Measurements from ENCODE around the gene DCHS2.

The DCHS2 gene

GRCh38 chr4:154390324-154390723 is 101.3 kb downstream of the DCHS2 start:
- no peak for DNase-seq (ENCODE audit: low read depth)

GRCh38 chr4:154389148-154389547 is 102.5 kb downstream of the DCHS2 start:
- no peak for DNase-seq (ENCODE audit: low read depth)

GRCh38 chr4:154384012-154384411 is 107.6 kb downstream of the DCHS2 start:
- no peak for DNase-seq (ENCODE audit: low read depth)

GRCh38 chr4:154376486-154376885 is 115.1 kb downstream of the DCHS2 start:
- no peak for DNase-seq (ENCODE audit: low read depth)

DNA sequence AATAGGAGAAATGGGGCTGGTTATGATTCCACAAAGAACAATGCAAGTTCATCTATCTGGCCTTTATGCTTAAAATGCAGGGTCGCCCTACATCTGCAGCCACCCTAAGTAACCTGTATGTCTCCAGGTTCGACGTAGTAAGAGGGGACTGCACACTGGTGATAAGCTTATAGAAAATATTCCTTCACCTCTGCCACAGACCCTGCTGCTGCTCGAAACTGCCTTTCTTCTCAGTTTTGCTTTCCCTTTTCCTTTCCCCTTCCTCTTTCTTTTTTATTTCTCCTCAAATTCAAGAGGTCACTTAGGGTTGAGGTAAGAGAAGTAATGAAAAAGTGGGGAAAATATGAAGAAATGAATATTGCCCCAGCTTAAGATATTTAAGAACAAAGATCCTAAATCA is 123.5 kb downstream of the DCHS2 start:
- no peak for DNase-seq (ENCODE audit: low read depth)

DNA sequence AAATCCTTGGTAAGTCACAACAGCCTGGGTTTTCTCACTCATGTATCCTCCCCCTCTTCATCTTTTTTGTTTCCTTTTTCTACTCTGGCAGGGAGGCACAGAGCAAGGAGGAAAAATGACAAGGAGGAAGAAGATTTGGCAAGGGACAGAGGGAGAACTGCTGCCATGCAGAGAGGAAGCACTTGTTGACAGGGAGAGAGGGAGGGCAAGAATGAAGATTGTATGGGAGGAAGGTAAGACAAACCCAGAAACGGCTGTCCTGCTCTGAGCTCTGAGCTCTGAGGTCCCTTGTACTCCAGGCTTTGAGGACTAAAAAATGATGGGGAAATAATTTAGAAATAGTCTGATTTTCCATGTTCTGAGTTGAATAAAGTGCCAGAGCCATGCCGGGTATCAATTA is 123.9 kb downstream of the DCHS2 start:
- DNase-seq (ENCODE audit: low read depth), result no peak

DNA sequence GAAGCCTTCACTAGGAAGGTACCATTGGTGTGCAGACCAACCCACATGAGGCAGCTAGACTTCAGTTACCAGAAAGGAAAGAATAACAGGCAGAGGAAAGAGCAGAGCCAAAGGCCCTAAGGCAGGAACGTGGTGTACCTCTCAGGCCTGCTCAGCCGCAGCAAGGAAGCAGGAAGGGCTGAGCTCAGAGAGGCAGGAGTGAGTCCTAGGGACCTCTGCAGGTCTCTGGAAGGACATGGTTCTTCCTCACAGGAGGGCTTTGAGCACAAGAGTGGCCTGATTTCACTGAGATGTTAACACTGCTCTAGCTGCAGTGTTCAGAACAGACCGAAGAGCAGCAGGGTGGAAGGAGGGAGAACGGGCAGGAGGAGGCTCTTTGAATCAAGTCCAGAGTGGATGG is 124.6 kb downstream of the DCHS2 start:
- no peak for DNase-seq (ENCODE audit: low read depth)

GRCh38 chr4:154364066-154364845 is 127.3 kb downstream of the DCHS2 start:
- no peak for DNase-seq (ENCODE audit: low read depth)

GRCh38 chr4:154361450-154361849 is 130.1 kb downstream of the DCHS2 start:
- no peak for DNase-seq (ENCODE audit: low read depth)

DNA sequence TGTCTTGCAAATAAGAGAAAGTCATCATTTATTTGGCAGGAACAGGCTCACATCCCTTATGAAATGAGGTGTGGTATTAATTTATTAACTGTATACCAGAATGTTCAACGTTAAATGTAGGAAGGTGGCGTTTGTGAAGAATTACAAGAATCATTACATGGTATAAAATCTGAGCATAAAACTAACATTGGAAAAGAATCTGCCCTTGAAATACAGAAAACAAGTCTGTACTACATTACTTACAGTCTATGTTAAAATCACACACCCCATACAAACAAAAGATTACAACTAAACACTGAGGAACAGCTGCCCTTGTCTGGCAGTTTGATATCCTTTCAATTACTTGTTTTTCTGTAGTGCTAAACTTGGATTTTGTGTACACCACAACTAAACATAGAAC is 131.1 kb downstream of the DCHS2 start:
- no peak for DNase-seq (ENCODE audit: low read depth)

GRCh38 chr4:154354883-154355282 is 136.7 kb downstream of the DCHS2 start:
- DNase-seq (ENCODE audit: low read depth), result no peak

GRCh38 chr4:154349829-154350228 is 141.8 kb downstream of the DCHS2 start:
- DNase-seq (ENCODE audit: low read depth), result no peak

GRCh38 chr4:154348657-154349056 is 142.9 kb downstream of the DCHS2 start:
- DNase-seq (ENCODE audit: low read depth), result no peak

DNA sequence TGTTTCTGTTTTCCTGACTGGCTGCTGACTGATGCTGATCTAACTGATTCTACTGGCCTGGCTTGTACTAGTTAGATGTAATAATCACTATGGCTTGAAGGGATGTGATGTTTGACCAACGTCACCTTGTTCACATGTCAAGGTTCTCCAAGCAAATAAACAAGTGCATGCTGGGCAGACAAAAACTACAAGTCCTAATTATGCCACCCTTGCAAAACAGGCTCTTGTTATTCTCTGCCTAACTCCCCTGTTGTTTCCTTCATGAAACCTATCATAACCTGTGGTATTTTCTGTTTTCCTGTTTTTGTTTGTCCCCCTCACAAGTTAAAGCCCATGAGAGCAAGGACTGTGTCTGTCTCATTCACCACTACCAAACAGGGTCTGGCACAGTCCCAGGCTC is 146.2 kb downstream of the DCHS2 start:
- no peak for DNase-seq (ENCODE audit: low read depth)

GRCh38 chr4:154344686-154345085 is 146.9 kb downstream of the DCHS2 start:
- no peak for DNase-seq (ENCODE audit: low read depth)

GRCh38 chr4:154343651-154344050 is 147.9 kb downstream of the DCHS2 start:
- DNase-seq (ENCODE audit: low read depth), result no peak

- no peak for DNase-seq (ENCODE audit: low read depth)
Measured at GRCh38 chr4:154341448-154341847, 150.2 kb downstream of the DCHS2 start.

DNA sequence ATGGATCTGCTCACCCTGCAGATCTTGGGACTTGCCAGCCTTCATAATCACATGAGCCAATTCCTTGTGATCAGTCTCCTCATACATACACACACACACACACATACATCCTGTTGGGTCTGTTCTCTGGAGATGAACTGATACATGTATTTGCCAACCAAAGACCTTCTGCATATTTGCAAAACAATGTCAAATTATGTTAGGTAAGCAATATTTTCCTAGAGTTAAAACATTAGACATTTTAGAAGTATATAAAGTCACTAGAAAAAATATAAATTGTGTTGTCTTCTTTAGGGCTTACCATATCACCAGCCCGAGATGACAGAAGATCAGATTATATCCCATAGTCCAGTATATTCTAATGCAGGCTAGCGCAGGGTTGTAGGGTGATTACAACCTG is 156.0 kb downstream of the DCHS2 start:
- no peak for DNase-seq (ENCODE audit: low read depth)

DNA sequence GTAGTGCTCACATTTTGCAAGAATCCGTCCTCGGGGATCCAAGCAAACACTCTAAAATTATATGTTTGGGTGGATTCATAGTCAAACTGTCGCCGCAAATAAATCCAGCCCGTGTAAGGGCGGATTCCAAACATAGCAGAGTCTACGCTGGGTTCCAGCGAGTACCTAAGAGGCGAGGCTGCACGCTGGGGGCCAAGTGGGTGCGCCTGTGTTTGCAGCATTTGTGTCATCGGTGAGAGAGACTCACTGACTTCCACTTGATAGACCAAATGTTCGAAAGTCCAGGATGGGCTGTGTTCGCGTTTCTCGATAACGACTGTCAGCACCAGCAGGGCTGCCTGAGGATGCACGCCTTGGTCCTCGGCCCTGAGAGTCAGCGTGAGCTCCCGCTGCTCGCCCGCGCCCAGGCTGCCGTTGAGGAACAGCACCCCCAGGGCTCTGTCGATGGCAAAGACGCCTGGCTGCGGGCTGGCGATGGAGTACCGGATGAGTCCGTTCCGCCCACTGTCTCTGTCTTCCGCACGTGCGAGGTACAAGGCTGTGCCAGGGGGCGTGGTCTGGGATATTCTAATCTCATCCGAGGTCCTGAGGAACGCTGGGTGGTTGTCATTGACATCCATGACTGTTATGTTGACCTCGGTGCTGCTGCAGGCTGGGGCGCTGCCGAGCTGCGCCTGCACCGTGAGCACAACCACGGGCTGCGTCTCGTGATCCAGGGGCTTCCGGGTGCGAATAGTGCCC is 158.7 kb downstream of the DCHS2 start:
- peak; percentile 13 for DNase-seq (ENCODE audit: low read depth)

- DNase-seq (ENCODE audit: low read depth), result no peak
Measured at GRCh38 chr4:154329939-154330338, 161.7 kb downstream of the DCHS2 start.

DNA sequence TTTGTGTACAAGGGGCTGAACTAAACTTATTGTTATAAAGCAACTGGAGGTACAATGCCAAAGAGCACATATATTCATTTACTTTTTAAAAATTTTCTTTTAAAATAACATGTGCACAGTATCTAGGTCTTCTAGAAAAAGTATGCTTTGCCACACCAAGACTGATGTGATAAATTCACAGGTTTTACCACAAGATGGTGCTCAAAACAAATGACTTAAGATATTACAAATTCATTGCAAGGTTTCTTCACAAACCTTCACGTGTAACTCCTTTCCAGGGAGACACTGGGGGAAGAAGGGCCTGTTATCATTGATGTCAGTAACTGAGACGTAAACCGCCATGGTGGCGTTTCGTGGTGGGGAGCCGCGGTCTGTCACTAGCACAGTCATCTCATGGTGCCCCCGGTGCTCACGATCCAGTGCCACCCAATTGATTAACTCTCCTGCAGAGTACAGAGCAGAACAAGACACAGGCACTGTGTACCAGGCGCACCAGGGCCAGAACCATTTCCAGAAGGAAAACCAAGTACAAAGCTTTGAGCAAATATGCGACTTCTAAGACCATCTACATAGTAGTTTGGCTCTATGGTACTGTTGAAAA is 162.2 kb downstream of the DCHS2 start:
- no peak for DNase-seq (ENCODE audit: low read depth)

DNA sequence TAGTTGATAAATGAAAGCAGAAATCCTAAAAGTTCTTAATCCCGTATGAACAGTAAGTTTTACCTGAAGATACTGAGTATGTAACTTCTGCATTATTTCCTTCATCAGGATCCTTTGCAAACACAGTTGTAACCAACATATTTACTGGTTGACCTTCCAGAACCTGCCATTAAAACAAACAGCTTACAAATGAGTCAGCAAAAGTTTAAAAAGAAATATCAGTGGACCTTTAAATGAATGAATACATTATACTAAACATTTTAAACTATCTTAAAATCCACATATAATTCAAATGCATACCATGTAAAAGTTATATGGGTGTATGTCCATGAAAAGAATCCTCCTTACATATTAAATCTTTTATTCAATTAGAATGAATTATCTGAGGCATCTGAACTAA is 163.6 kb downstream of the DCHS2 start:
- no peak for DNase-seq (ENCODE audit: low read depth)

GRCh38 chr4:154320521-154320920 is 171.1 kb downstream of the DCHS2 start:
- DNase-seq (ENCODE audit: low read depth), result no peak

Data from stimulated activated CD8-positive, alpha-beta memory T cell treated with anti-CD3 and anti-CD28 coated beads, Interleukin-15, amount 100 ng/mL, for 24 hours (primary cell).